ENCODE results near the gene MED26. TPM values are rescaled to one million over a fixed set of nuclear protein-coding genes. Genes with fewer than 3 reads are reported as not detected.

Gene MED26
- total and polyA plus RNA-seq, 10 of the 15 experiments (the other 5 are each of a cell fraction or from before 2014, with no cell fraction given): 1.1 to 21.4 (median 9.7) TPM

DNA sequence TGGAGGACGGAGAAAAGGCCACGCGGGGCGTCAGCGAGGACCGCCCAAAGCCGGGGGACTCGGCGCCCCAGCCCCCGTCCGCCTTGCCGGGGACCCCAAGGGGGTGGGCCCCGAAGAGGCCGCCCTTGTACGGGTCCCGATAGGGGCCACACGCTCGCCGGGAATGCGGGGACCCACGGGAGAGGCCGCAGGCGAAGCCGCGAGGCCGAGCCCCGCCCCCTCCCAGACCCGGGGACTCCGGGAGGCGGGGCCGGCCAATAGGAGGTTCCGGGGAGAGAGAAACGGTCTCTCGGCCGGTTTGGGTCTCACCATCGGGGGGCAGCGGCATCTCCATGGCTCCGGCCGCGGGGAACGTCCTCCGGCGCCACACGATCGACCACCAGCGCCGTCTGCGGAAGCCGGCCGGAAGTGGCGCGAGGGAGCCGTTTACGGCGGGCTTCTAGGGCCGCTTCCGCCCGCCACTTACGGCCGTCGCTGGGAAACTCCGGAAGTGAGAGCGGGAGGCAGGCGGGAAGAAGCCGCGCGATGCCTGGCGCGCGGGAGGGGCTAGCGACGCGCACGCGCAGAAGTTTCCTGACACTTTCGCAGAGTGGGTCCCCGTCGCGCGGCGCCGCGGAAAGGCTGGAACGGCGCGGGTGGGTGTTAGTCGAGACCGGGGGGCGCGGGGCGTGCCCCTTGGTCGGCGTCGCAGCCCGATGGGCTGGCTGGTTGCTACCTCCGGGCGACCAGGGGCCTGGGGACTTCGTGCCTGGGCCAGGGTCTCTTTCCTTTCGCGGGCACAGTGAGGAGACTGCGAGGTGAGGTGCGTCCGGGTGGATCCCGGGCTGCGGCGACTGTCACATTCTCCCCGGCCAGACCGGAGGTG, 85.7 kb downstream of the MED26 start, which contains the start of gene CHERP (continued):
- TF ChIP-seq CTCF (IDR thresholded peaks at IDR 0.05 in 2 of 3, conservative IDR thresholded peaks at IDR 0.05 in 1 of 3; ENCODE audit: control insufficient read depth in 2 of 3, extremely low read depth in 1 of 3, insufficient read depth in 1 of 3, low read depth in 3 of 3, low read length in 3 of 3) (no peak), SPI1 (IDR thresholded peaks at IDR 0.05; ENCODE audit: borderline replicate concordance, insufficient read depth, low read depth, low read length) (peak; percentile 36; the same call in 1 of the 2 replicates), RAD51 (IDR thresholded peaks at IDR 0.05) (no peak), TCF12 (IDR thresholded peaks at IDR 0.05; ENCODE audit: low read depth, low read length) (no peak), BACH1 (IDR thresholded peaks at IDR 0.05; ENCODE audit: borderline replicate concordance) (peak; percentile 94; the same call in 1 of the 2 replicates), SUZ12 (IDR thresholded peaks at IDR 0.05; ENCODE audit: unreplicated experiment) (no peak), USF1 (IDR thresholded peaks at IDR 0.05; ENCODE audit: borderline replicate concordance, extremely low read length, insufficient read depth, low read depth, low read length) (no peak), POU2F2 (IDR thresholded peaks at IDR 0.05; ENCODE audit: borderline replicate concordance, low read depth, low read length) (peak; percentile 38; the same call in 2 of the 3 replicates), SIX5 (IDR thresholded peaks at IDR 0.05; ENCODE audit: low read depth, low read length, severe bottlenecking) (peak; percentile 54), RB1 (IDR thresholded peaks at IDR 0.05; ENCODE audit: borderline replicate concordance) (peak; percentile 90)
- TF ChIP-seq, protein P1, sequence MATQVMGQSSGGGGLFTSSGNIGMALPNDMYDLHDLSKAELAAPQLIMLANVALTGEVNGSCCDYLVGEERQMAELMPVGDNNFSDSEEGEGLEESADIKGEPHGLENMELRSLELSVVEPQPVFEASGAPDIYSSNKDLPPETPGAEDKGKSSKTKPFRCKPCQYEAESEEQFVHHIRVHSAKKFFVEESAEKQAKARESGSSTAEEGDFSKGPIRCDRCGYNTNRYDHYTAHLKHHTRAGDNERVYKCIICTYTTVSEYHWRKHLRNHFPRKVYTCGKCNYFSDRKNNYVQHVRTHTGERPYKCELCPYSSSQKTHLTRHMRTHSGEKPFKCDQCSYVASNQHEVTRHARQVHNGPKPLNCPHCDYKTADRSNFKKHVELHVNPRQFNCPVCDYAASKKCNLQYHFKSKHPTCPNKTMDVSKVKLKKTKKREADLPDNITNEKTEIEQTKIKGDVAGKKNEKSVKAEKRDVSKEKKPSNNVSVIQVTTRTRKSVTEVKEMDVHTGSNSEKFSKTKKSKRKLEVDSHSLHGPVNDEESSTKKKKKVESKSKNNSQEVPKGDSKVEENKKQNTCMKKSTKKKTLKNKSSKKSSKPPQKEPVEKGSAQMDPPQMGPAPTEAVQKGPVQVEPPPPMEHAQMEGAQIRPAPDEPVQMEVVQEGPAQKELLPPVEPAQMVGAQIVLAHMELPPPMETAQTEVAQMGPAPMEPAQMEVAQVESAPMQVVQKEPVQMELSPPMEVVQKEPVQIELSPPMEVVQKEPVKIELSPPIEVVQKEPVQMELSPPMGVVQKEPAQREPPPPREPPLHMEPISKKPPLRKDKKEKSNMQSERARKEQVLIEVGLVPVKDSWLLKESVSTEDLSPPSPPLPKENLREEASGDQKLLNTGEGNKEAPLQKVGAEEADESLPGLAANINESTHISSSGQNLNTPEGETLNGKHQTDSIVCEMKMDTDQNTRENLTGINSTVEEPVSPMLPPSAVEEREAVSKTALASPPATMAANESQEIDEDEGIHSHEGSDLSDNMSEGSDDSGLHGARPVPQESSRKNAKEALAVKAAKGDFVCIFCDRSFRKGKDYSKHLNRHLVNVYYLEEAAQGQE (IDR thresholded peaks at IDR 0.05; ENCODE audit: low read depth, low read length): no peak
- TF ChIP-seq, protein P2, sequence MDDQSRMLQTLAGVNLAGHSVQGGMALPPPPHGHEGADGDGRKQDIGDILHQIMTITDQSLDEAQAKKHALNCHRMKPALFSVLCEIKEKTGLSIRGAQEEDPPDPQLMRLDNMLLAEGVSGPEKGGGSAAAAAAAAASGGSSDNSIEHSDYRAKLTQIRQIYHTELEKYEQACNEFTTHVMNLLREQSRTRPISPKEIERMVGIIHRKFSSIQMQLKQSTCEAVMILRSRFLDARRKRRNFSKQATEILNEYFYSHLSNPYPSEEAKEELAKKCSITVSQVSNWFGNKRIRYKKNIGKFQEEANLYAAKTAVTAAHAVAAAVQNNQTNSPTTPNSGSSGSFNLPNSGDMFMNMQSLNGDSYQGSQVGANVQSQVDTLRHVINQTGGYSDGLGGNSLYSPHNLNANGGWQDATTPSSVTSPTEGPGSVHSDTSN (IDR thresholded peaks at IDR 0.05; ENCODE audit: insufficient replicate concordance, low read depth, low read length): no peak
- TF ChIP-seq, protein P3, sequence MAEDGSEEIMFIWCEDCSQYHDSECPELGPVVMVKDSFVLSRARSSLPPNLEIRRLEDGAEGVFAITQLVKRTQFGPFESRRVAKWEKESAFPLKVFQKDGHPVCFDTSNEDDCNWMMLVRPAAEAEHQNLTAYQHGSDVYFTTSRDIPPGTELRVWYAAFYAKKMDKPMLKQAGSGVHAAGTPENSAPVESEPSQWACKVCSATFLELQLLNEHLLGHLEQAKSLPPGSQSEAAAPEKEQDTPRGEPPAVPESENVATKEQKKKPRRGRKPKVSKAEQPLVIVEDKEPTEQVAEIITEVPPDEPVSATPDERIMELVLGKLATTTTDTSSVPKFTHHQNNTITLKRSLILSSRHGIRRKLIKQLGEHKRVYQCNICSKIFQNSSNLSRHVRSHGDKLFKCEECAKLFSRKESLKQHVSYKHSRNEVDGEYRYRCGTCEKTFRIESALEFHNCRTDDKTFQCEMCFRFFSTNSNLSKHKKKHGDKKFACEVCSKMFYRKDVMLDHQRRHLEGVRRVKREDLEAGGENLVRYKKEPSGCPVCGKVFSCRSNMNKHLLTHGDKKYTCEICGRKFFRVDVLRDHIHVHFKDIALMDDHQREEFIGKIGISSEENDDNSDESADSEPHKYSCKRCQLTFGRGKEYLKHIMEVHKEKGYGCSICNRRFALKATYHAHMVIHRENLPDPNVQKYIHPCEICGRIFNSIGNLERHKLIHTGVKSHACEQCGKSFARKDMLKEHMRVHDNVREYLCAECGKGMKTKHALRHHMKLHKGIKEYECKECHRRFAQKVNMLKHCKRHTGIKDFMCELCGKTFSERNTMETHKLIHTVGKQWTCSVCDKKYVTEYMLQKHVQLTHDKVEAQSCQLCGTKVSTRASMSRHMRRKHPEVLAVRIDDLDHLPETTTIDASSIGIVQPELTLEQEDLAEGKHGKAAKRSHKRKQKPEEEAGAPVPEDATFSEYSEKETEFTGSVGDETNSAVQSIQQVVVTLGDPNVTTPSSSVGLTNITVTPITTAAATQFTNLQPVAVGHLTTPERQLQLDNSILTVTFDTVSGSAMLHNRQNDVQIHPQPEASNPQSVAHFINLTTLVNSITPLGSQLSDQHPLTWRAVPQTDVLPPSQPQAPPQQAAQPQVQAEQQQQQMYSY (CRISPR knock-in tag; IDR thresholded peaks at IDR 0.05): no peak
- TF ChIP-seq, protein P4, sequence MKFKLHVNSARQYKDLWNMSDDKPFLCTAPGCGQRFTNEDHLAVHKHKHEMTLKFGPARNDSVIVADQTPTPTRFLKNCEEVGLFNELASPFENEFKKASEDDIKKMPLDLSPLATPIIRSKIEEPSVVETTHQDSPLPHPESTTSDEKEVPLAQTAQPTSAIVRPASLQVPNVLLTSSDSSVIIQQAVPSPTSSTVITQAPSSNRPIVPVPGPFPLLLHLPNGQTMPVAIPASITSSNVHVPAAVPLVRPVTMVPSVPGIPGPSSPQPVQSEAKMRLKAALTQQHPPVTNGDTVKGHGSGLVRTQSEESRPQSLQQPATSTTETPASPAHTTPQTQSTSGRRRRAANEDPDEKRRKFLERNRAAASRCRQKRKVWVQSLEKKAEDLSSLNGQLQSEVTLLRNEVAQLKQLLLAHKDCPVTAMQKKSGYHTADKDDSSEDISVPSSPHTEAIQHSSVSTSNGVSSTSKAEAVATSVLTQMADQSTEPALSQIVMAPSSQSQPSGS (IDR thresholded peaks at IDR 0.05; ENCODE audit: low read length): no peak

All from GM12878 (cell line).